Thoracic aorta (tissue), 2 donors: ENCODE data around the gene KIF18B. TPM values are rescaled to one million over a fixed set of nuclear protein-coding genes. Genes with fewer than 3 reads are reported as not detected.
A peak's percentile ranks its signal among the peaks of the same experiment; 100 is the strongest.

ENCODE experiments used
- ATAC-seq: fragments of 150-250 bp; one replicate; pipeline ENCODE4 v1.8.0; 2017; ENCODE audit warnings: low read depth; ENCODE audit not compliant: insufficient number of reproducible peaks, low FRiP score
- DNase-seq: peaks from one replicate; pipeline ENCODE4 v3.0.0-alpha.2; 2020; ENCODE audit warnings: low spot score
- H3K27ac ChIP-seq, 2 donors: fragments of 200-600 bp; sonication (generic); 1 replicate in 1 of 2; 2 replicates in 1 of 2; pipeline ENCODE4 v1.5.1; 2016; ENCODE audit warnings: mild to moderate bottlenecking in 2 of 2, moderate library complexity in 2 of 2
- H3K27me3 ChIP-seq: fragments of 200-600 bp; sonication (generic); replicated peaks from 2 replicates; pipeline ENCODE4 v1.6.0; 2016; ENCODE audit warnings: mild to moderate bottlenecking; ENCODE audit not compliant: insufficient read depth
- H3K36me3 ChIP-seq: fragments of 200-600 bp; sonication (generic); one replicate; pipeline ENCODE4 v1.5.1; 2016
- H3K4me1 ChIP-seq, 2 donors: fragments of 200-600 bp; sonication (generic); 1 replicate in 1 of 2; 2 replicates in 1 of 2; pipeline versions ENCODE4 v1.5.1 to v1.6.0; 2016; ENCODE audit warnings: low read depth in 2 of 2, mild to moderate bottlenecking in 1 of 2; ENCODE audit not compliant: control insufficient read depth in 1 of 2
- H3K4me3 ChIP-seq: fragments of 200-600 bp; sonication (generic); 2 replicates; pipeline ENCODE4 v1.5.1; 2016; ENCODE audit warnings: mild to moderate bottlenecking
- H3K9me3 ChIP-seq: fragments of 200-600 bp; sonication (generic); 2 replicates; pipeline ENCODE4 v1.5.1; 2016
- CTCF ChIP-seq: fragments of 200-600 bp; sonication (generic); IDR thresholded peaks from one replicate; pipeline ENCODE4 v1.5.1; 2019; ENCODE audit warnings: antibody characterized with exemption
- total RNA-seq, 2 donors: library from RNA; depleted of rRNA; stranded (reverse); fragments of >200 nt; gene quantifications; one replicate each; pipeline versions ENCODE4 v1.1.0 to v1.2.3, GENCODE V29; 2016

KIF18B gene
- total RNA-seq, 2 donors from 2014 or later: 2.0 TPM; not detected in 1

- DNase-seq (no peak), ATAC-seq (no peak)
- H3K27me3 ChIP-seq: no peaks in the 10 kb centered on the region
- TF ChIP-seq CTCF: no peak
- peaks cover 13 to 42% of the 10 kb centered on the region in 2 donors for H3K4me1 ChIP-seq
- no peaks in the 10 kb centered on the region for H3K36me3 ChIP-seq
- H3K27ac ChIP-seq: no peak overlapping the region
- no peaks in the 10 kb centered on the region for H3K9me3 ChIP-seq
- no peak overlapping the region for H3K4me3 ChIP-seq
These were observed 33.4 kb downstream of the KIF18B start for GRCh38 chr17:44914148-44914547.

- Histone ChIP-seq H3K4me1 (peaks cover 13 to 42% of the 10 kb centered on the region in 2 donors), H3K4me3 (no peak overlapping the region), H3K27me3 (no peaks in the 10 kb centered on the region), H3K27ac (no peak overlapping the region), H3K9me3 (no peaks in the 10 kb centered on the region), H3K36me3 (no peaks in the 10 kb centered on the region)
- no peak for TF ChIP-seq CTCF
- ATAC-seq: no peak
- no peak for DNase-seq
These were observed 33.9 kb downstream of the KIF18B start for GRCh38 chr17:44913676-44914075.

GRCh38 chr17:44912763-44913544 lies 34.6 kb downstream of the KIF18B start:
- no peak for TF ChIP-seq CTCF
- no peak for ATAC-seq
- Histone ChIP-seq H3K9me3 (no peaks in the 10 kb centered on the region), H3K4me1 (peaks cover 13 to 42% of the 10 kb centered on the region in 2 donors), H3K36me3 (no peaks in the 10 kb centered on the region), H3K4me3 (no peak overlapping the region), H3K27ac (no peak overlapping the region), H3K27me3 (no peaks in the 10 kb centered on the region)
- no peak for DNase-seq

- Histone ChIP-seq H3K36me3 (no peaks in the 10 kb centered on the region), H3K27ac (no peak overlapping the region), H3K27me3 (no peaks in the 10 kb centered on the region), H3K4me1 (peaks cover under 1 to 29% of the 10 kb centered on the region in 2 donors), H3K4me3 (peak overlapping the region; percentile 55), H3K9me3 (no peaks in the 10 kb centered on the region)
- ATAC-seq (no peak), DNase-seq (no peak)
- peak; percentile 39 for TF ChIP-seq CTCF
These were observed 36.2 kb downstream of the KIF18B start for GRCh38 chr17:44911133-44912001.
